ENCODE results near the gene SEZ6L.
A peak's percentile ranks its signal among the peaks of the same experiment; 100 is the strongest.
"Not testable (repeated sequence)": the region's sequence is repeated elsewhere in the genome, so short reads cannot be mapped to it uniquely, and the experiment has no call there.

Gene SEZ6L

GRCh38 chr22:26394777-26395176 lies 225.5 kb downstream of the SEZ6L start:
- DNase-seq = no peak

GRCh38 chr22:26395926-26396325 lies 226.7 kb downstream of the SEZ6L start:
- DNase-seq = no peak

- DNase-seq = no peak
Observed at GRCh38 chr22:26398741-26399153, 229.5 kb downstream of the SEZ6L start.

- DNase-seq = no peak
Observed at GRCh38 chr22:26399289-26399688, 230.0 kb downstream of the SEZ6L start.

GRCh38 chr22:26401726-26402125 lies 232.5 kb downstream of the SEZ6L start:
- no peak for DNase-seq

GRCh38 chr22:26404851-26405421 lies 235.7 kb downstream of the SEZ6L start:
- no peak for DNase-seq

- no peak for DNase-seq
Observed at GRCh38 chr22:26406118-26406517, 236.9 kb downstream of the SEZ6L start.

- DNase-seq = not testable (repeated sequence)
Observed at GRCh38 chr22:26408562-26409220, 239.4 kb downstream of the SEZ6L start.

- peak; percentile 34 for DNase-seq
Observed at GRCh38 chr22:26409719-26410335, 240.6 kb downstream of the SEZ6L start.

- no peak for DNase-seq
Observed at GRCh38 chr22:26410386-26410785, 241.1 kb downstream of the SEZ6L start.

GRCh38 chr22:26414347-26414746 lies 245.1 kb downstream of the SEZ6L start:
- DNase-seq = no peak

- DNase-seq = no peak
Observed at GRCh38 chr22:26416256-26416655, 247.0 kb downstream of the SEZ6L start.

GRCh38 chr22:26416670-26417276 lies 247.5 kb downstream of the SEZ6L start:
- DNase-seq = no peak

GRCh38 chr22:26417406-26417805 lies 248.1 kb downstream of the SEZ6L start:
- DNase-seq = no peak

GRCh38 chr22:26418620-26419019 lies 249.4 kb downstream of the SEZ6L start:
- DNase-seq = no peak

- no peak for DNase-seq
Observed at GRCh38 chr22:26426924-26427323, 257.7 kb downstream of the SEZ6L start.

GRCh38 chr22:26428515-26429457 lies 259.5 kb downstream of the SEZ6L start, which contains the start of gene ASPHD2:
ASPHD2 (plus strand) TSS chr22:26429260; CDS start chr22:26433616, 4,356 bp downstream.
- DNase-seq = no peak

GRCh38 chr22:26429458-26430286 lies 260.4 kb downstream of the SEZ6L start:
- DNase-seq = no peak

GRCh38 chr22:26430600-26430999 lies 261.3 kb downstream of the SEZ6L start:
- no peak for DNase-seq

- no peak for DNase-seq
Observed at GRCh38 chr22:26431261-26431995, 262.2 kb downstream of the SEZ6L start.

Measured in NCI-H1417 treated with DMSO at 0.1 percent for 48 hours (cell line).